Measurements from ENCODE around the gene GLI3. TPM values are rescaled to one million over a fixed set of nuclear protein-coding genes. Genes with fewer than 3 reads are reported as not detected.

Gene GLI3
- total and polyA plus RNA-seq, 2 experiments from 2014 or later: 15.2 to 27.9 TPM

DNA sequence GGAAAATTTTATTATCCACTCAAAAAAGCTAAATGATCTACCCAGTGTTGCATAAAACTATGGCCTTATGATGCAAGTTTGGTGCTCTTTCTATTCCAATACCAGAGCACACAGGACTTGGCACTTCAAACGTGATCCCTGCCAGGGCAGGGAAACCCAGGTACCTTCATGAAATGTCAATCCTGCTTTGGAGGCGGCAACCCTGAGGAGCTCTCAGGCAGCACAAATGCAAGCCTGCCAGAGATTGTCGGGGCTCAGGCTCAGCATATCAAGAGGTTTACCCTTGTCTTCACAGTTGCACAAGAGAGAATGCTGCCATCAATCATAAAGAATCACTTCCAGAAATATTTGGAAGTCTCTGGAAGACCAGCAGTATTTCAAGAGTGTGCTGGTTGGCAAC, 151.5 kb downstream of the GLI3 start:
- H3K36me3 ChIP-seq: no peaks in the 10 kb centered on the region
- H3K4me3 ChIP-seq: no peak overlapping the region
- peaks cover 42% of the 10 kb centered on the region for H3K4me1 ChIP-seq (ENCODE audit: low read depth)
- no peaks in the 10 kb centered on the region for H3K27me3 ChIP-seq
- H3K27ac ChIP-seq: no peak overlapping the region
- no peaks in the 10 kb centered on the region for H3K9me3 ChIP-seq (ENCODE audit: low read depth)
- TF ChIP-seq, protein P1, sequence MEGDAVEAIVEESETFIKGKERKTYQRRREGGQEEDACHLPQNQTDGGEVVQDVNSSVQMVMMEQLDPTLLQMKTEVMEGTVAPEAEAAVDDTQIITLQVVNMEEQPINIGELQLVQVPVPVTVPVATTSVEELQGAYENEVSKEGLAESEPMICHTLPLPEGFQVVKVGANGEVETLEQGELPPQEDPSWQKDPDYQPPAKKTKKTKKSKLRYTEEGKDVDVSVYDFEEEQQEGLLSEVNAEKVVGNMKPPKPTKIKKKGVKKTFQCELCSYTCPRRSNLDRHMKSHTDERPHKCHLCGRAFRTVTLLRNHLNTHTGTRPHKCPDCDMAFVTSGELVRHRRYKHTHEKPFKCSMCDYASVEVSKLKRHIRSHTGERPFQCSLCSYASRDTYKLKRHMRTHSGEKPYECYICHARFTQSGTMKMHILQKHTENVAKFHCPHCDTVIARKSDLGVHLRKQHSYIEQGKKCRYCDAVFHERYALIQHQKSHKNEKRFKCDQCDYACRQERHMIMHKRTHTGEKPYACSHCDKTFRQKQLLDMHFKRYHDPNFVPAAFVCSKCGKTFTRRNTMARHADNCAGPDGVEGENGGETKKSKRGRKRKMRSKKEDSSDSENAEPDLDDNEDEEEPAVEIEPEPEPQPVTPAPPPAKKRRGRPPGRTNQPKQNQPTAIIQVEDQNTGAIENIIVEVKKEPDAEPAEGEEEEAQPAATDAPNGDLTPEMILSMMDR (IDR thresholded peaks at IDR 0.05; ENCODE audit: low read depth, low read length): no peak
- DNase-seq (ENCODE audit: low read depth in 1 of 2, low spot score in 1 of 2): no peak

DNA sequence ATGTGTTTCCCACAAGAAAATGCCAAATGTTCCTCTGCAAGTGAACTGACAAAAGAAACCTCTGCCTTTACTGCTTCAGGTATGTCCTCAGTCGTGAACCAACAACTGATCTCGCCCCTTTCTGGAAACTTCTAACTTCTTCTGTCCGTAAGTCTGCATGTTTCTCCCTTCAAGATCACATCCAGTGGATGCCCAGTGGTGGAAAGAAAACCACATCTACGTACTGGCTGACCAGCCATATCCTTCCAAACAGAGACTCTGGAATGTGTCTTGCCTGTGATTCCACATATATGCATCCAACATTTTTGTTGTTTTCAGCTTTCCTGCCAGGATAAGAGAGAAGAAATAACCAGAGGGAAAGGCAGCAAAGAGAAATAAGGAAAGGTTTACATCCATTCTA, 152.7 kb downstream of the GLI3 start:
- no peak for DNase-seq (ENCODE audit: low read depth in 1 of 2, low spot score in 1 of 2)
- H3K27me3 ChIP-seq: no peaks in the 10 kb centered on the region
- no peak overlapping the region for H3K27ac ChIP-seq
- TF ChIP-seq, protein P1 (IDR thresholded peaks at IDR 0.05; ENCODE audit: low read depth, low read length): no peak
- no peaks in the 10 kb centered on the region for H3K36me3 ChIP-seq
- H3K4me3 ChIP-seq: no peak overlapping the region
- peaks cover 42% of the 10 kb centered on the region for H3K4me1 ChIP-seq (ENCODE audit: low read depth)
- no peaks in the 10 kb centered on the region for H3K9me3 ChIP-seq (ENCODE audit: low read depth)

DNA sequence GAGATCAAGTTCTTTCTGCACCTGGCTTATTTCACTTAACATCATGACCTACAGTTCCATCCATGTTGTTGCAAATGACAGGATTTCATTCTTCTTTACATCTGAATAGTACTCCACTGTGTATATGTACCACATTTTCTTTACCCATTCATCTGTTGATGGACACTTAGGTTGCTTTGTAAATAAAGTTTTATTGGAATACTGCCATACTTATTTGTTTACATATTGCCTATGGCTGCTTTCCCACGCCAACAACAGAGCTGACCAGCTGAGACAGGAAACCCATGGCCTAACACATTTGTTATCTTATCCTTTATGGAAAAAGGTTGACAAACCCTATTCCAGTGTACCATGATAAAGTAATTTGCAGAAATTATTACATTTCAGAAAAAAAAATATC, 153.7 kb downstream of the GLI3 start:
- H3K27ac ChIP-seq: no peak overlapping the region
- H3K9me3 ChIP-seq (ENCODE audit: low read depth): no peaks in the 10 kb centered on the region
- TF ChIP-seq, protein P1 (IDR thresholded peaks at IDR 0.05; ENCODE audit: low read depth, low read length): no peak
- peaks cover 42% of the 10 kb centered on the region for H3K4me1 ChIP-seq (ENCODE audit: low read depth)
- H3K4me3 ChIP-seq: no peak overlapping the region
- no peaks in the 10 kb centered on the region for H3K27me3 ChIP-seq
- no peak for DNase-seq (ENCODE audit: low read depth in 1 of 2, low spot score in 1 of 2)
- no peaks in the 10 kb centered on the region for H3K36me3 ChIP-seq

DNA sequence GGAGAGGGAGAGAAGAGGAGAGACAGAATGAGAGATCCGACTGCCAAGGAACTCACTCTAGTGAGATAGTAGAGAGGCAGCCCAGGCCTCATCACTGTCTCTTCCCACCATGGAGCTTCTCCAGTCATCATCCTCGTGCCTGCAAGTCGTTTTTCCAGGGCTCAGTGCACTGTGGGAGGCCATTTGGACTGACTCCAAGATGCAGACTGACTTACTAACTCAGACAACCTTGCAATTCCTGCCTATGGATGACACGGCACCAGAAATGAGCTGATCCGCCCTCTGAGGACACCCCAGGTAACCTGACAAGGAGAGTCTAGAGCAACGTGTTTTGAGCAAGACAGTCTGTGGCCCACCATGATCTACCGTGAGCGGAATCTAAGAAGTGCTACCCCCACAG, 154.9 kb downstream of the GLI3 start:
- TF ChIP-seq, protein P1 (IDR thresholded peaks at IDR 0.05; ENCODE audit: low read depth, low read length): no peak
- peak in 1 of 2 donors; percentile 73 for DNase-seq (ENCODE audit: low read depth in 1 of 2, low spot score in 1 of 2)
- peaks cover 37% of the 10 kb centered on the region for H3K4me1 ChIP-seq (ENCODE audit: low read depth)
- H3K27me3 ChIP-seq: no peaks in the 10 kb centered on the region
- no peak overlapping the region for H3K4me3 ChIP-seq
- no peaks in the 10 kb centered on the region for H3K36me3 ChIP-seq
- H3K9me3 ChIP-seq (ENCODE audit: low read depth): no peaks in the 10 kb centered on the region
- H3K27ac ChIP-seq: peak overlapping the region; percentile 70

DNA sequence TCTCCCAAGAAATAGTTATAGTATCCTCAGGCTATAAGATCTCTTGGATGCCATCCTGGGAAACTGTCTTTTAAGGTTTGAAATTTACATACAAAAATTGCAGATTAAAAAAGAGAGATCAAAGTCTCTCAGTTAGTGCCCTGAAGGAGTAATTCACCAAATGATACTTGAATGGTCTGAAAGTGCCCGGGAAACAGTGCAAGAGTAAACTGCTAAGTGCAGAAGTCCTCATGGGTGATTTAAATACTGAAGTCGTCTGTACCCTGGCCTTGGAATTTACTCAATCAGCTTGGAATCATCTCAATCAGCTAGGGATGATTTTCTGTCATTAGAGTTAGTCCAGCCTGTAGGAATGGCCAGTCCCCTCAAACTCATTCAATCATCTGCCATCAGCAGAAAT, 155.3 kb downstream of the GLI3 start:
- DNase-seq (ENCODE audit: low read depth in 1 of 2, low spot score in 1 of 2): no peak
- Histone ChIP-seq H3K4me1 (ENCODE audit: low read depth) (peaks cover 37% of the 10 kb centered on the region), H3K4me3 (no peak overlapping the region), H3K27me3 (no peaks in the 10 kb centered on the region), H3K9me3 (ENCODE audit: low read depth) (no peaks in the 10 kb centered on the region), H3K27ac (peak overlapping the region; percentile 70), H3K36me3 (no peaks in the 10 kb centered on the region)
- TF ChIP-seq, protein P1 (IDR thresholded peaks at IDR 0.05; ENCODE audit: low read depth, low read length): no peak
